T-helper 1 cell treated with Interleukin-12 subunit alpha and Interleukin-12 subunit beta and Interleukin-4 antibody, amounts not matched to agents 30 μg/mL and 1 μg/mL, for 36 hours (primary cell): ENCODE data around the gene ADCY2.
A peak's percentile ranks its signal among the peaks of the same experiment; 100 is the strongest.

Experiments
- H3K27ac Mint-ChIP-seq: one replicate; pipeline ENCODE4 v1.8.0; 2021; ENCODE audit warnings: mild to moderate bottlenecking, mixed read lengths
- H3K27me3 Mint-ChIP-seq: one replicate; pipeline ENCODE4 v1.8.0; 2021; ENCODE audit warnings: low read depth, mixed read lengths
- H3K36me3 Mint-ChIP-seq: one replicate; pipeline ENCODE4 v1.8.0; 2021; ENCODE audit warnings: low read depth, mixed read lengths
- H3K4me1 Mint-ChIP-seq: one replicate; pipeline ENCODE4 v1.8.0; 2021; ENCODE audit warnings: low read depth, mixed read lengths
- H3K4me3 Mint-ChIP-seq: one replicate; pipeline ENCODE4 v1.8.0; 2021; ENCODE audit warnings: mild to moderate bottlenecking, moderate library complexity, mixed read lengths
- H3K9me3 Mint-ChIP-seq: one replicate; pipeline ENCODE4 v1.8.0; 2021; ENCODE audit warnings: mixed read lengths

ADCY2 gene

GRCh38 chr5:7857361-7857760, 461.4 kb downstream of the ADCY2 start:
- Mint-ChIP-seq H3K9me3 (peaks cover 6% of the 10 kb centered on the region), H3K27me3 (no peaks in the 10 kb centered on the region), H3K4me1 (peaks cover 26% of the 10 kb centered on the region), H3K4me3 (no peak overlapping the region), H3K36me3 (peaks cover 15% of the 10 kb centered on the region), H3K27ac (peak overlapping the region; percentile 71)

- H3K4me3 Mint-ChIP-seq: no peak overlapping the region
These were observed 462.1 kb downstream of the ADCY2 start for GRCh38 chr5:7857926-7858632.

GRCh38 chr5:7866196-7866595, 470.3 kb downstream of the ADCY2 start:
- Mint-ChIP-seq H3K4me1 (peaks cover 35% of the 10 kb centered on the region), H3K27me3 (no peaks in the 10 kb centered on the region), H3K36me3 (peaks cover 35% of the 10 kb centered on the region), H3K9me3 (no peaks in the 10 kb centered on the region), H3K4me3 (no peak overlapping the region), H3K27ac (no peak overlapping the region)

More at GRCh38 chr5:7857926-7858632, 462.1 kb downstream of the ADCY2 start:
- Mint-ChIP-seq H3K4me1 (peaks cover 23% of the 10 kb centered on the region), H3K27ac (peak overlapping the region; percentile 88), H3K9me3 (peaks cover 3% of the 10 kb centered on the region), H3K27me3 (no peaks in the 10 kb centered on the region), H3K36me3 (peaks cover 20% of the 10 kb centered on the region)

- Mint-ChIP-seq H3K9me3 (no peaks in the 10 kb centered on the region), H3K27ac (no peak overlapping the region), H3K4me1 (peaks cover 45% of the 10 kb centered on the region), H3K27me3 (no peaks in the 10 kb centered on the region), H3K4me3 (peak overlapping the region; percentile 94), H3K36me3 (peaks cover 35% of the 10 kb centered on the region)
These were observed 471.3 kb downstream of the ADCY2 start for GRCh38 chr5:7867260-7867659.

- no peaks in the 10 kb centered on the region for H3K9me3 Mint-ChIP-seq
These were observed 472.5 kb downstream of the ADCY2 start for GRCh38 chr5:7868427-7868772.

GRCh38 chr5:7868773-7869473, 473.0 kb downstream of the ADCY2 start, which contains the start of the genes FASTKD3 and MTRR:
Gene FASTKD3, minus strand, starts transcription at chr5:7869031. Its CDS starts 948 bp downstream, at chr5:7868083.
Gene MTRR, plus strand, starts transcription at chr5:7869148. Its CDS starts 1,647 bp downstream, at chr5:7870795.
- Mint-ChIP-seq H3K4me1 (peaks cover 58% of the 10 kb centered on the region), H3K4me3 (peak within 1 kb of the TSS; percentile 94), H3K36me3 (peaks cover 38% of the 10 kb centered on the region), H3K27me3 (no peaks in the 10 kb centered on the region), H3K27ac (peak within 1 kb of the TSS; percentile 81), H3K9me3 (no peaks in the 10 kb centered on the region)

More at GRCh38 chr5:7868427-7868772, 472.5 kb downstream of the ADCY2 start:
- H3K4me1 Mint-ChIP-seq: peaks cover 54% of the 10 kb centered on the region
- no peaks in the 10 kb centered on the region for H3K27me3 Mint-ChIP-seq
- peaks cover 34% of the 10 kb centered on the region for H3K36me3 Mint-ChIP-seq
- peak overlapping the region; percentile 94 for H3K4me3 Mint-ChIP-seq
- H3K27ac Mint-ChIP-seq: peak overlapping the region; percentile 81

- Mint-ChIP-seq H3K36me3 (peaks cover 38% of the 10 kb centered on the region), H3K4me1 (peaks cover 61% of the 10 kb centered on the region), H3K27me3 (no peaks in the 10 kb centered on the region), H3K27ac (peak overlapping the region; percentile 70), H3K9me3 (no peaks in the 10 kb centered on the region), H3K4me3 (peak overlapping the region; percentile 91)
These were observed 473.7 kb downstream of the ADCY2 start for GRCh38 chr5:7869474-7870136.

- Mint-ChIP-seq H3K27me3 (no peaks in the 10 kb centered on the region), H3K36me3 (peaks cover 40% of the 10 kb centered on the region), H3K9me3 (no peaks in the 10 kb centered on the region), H3K4me3 (no peak overlapping the region), H3K27ac (no peak overlapping the region), H3K4me1 (peaks cover 51% of the 10 kb centered on the region)
These were observed 475.7 kb downstream of the ADCY2 start for GRCh38 chr5:7871653-7872052.

GRCh38 chr5:7872517-7873130, 476.7 kb downstream of the ADCY2 start:
- H3K27me3 Mint-ChIP-seq: no peaks in the 10 kb centered on the region
- peaks cover 37% of the 10 kb centered on the region for H3K36me3 Mint-ChIP-seq
- H3K27ac Mint-ChIP-seq: peak overlapping the region; percentile 31
- peaks cover 48% of the 10 kb centered on the region for H3K4me1 Mint-ChIP-seq
- H3K9me3 Mint-ChIP-seq: no peaks in the 10 kb centered on the region
- peak overlapping the region; percentile 50 for H3K4me3 Mint-ChIP-seq

GRCh38 chr5:7873216-7873615, 477.3 kb downstream of the ADCY2 start:
- Mint-ChIP-seq H3K4me3 (peak overlapping the region; percentile 50), H3K27ac (peak overlapping the region; percentile 31), H3K36me3 (peaks cover 43% of the 10 kb centered on the region), H3K9me3 (no peaks in the 10 kb centered on the region), H3K27me3 (no peaks in the 10 kb centered on the region), H3K4me1 (peaks cover 54% of the 10 kb centered on the region)

GRCh38 chr5:7874639-7875038, 478.7 kb downstream of the ADCY2 start:
- peaks cover 47% of the 10 kb centered on the region for H3K36me3 Mint-ChIP-seq
- peaks cover 63% of the 10 kb centered on the region for H3K4me1 Mint-ChIP-seq
- no peak overlapping the region for H3K4me3 Mint-ChIP-seq
- H3K27ac Mint-ChIP-seq: no peak overlapping the region
- H3K9me3 Mint-ChIP-seq: no peaks in the 10 kb centered on the region
- H3K27me3 Mint-ChIP-seq: no peaks in the 10 kb centered on the region

GRCh38 chr5:7875151-7875550, 479.2 kb downstream of the ADCY2 start:
- H3K27me3 Mint-ChIP-seq: no peaks in the 10 kb centered on the region
- peaks cover 60% of the 10 kb centered on the region for H3K4me1 Mint-ChIP-seq
- peaks cover 47% of the 10 kb centered on the region for H3K36me3 Mint-ChIP-seq
- H3K4me3 Mint-ChIP-seq: no peak overlapping the region
- no peaks in the 10 kb centered on the region for H3K9me3 Mint-ChIP-seq
- no peak overlapping the region for H3K27ac Mint-ChIP-seq

- Mint-ChIP-seq H3K4me3 (no peak overlapping the region), H3K27ac (no peak overlapping the region), H3K4me1 (peaks cover 44% of the 10 kb centered on the region), H3K9me3 (no peaks in the 10 kb centered on the region), H3K36me3 (peaks cover 57% of the 10 kb centered on the region), H3K27me3 (no peaks in the 10 kb centered on the region)
These were observed 480.9 kb downstream of the ADCY2 start for GRCh38 chr5:7876867-7877266.

- H3K27ac Mint-ChIP-seq: no peak overlapping the region
- no peaks in the 10 kb centered on the region for H3K9me3 Mint-ChIP-seq
- H3K4me1 Mint-ChIP-seq: peaks cover 36% of the 10 kb centered on the region
- peaks cover 57% of the 10 kb centered on the region for H3K36me3 Mint-ChIP-seq
- no peaks in the 10 kb centered on the region for H3K27me3 Mint-ChIP-seq
- H3K4me3 Mint-ChIP-seq: no peak overlapping the region
These were observed 481.9 kb downstream of the ADCY2 start for GRCh38 chr5:7877851-7878250.
